Activated naive CD8-positive, alpha-beta T cell treated with anti-CD3 and anti-CD28 coated beads for 36 hours (primary cell): ENCODE data around the gene C16orf89. TPM values are rescaled to one million over a fixed set of nuclear protein-coding genes. Genes with fewer than 3 reads are reported as not detected.
A peak's percentile ranks its signal among the peaks of the same experiment; 100 is the strongest.
"Not testable (repeated sequence)": the region's sequence is repeated elsewhere in the genome, so short reads cannot be mapped to it uniquely, and the experiment has no call there.

Source experiments
- DNase-seq: peaks from one replicate; pipeline ENCODE4 v3.0.0; 2021
- H3K27ac Mint-ChIP-seq: one replicate; pipeline ENCODE4 v1.8.0; 2022; ENCODE audit warnings: mild to moderate bottlenecking, moderate library complexity, mixed read lengths
- H3K27me3 Mint-ChIP-seq: one replicate; pipeline ENCODE4 v1.8.0; 2022; ENCODE audit warnings: mild to moderate bottlenecking, mixed read lengths
- H3K36me3 Mint-ChIP-seq: one replicate; pipeline ENCODE4 v1.8.0; 2021; ENCODE audit warnings: mild to moderate bottlenecking, mixed read lengths
- H3K4me1 Mint-ChIP-seq: one replicate; pipeline ENCODE4 v1.8.0; 2021; ENCODE audit warnings: mixed read lengths
- H3K4me3 Mint-ChIP-seq: one replicate; pipeline ENCODE4 v1.8.0; 2022; ENCODE audit warnings: mild to moderate bottlenecking, moderate library complexity, mixed read lengths
- H3K9me3 Mint-ChIP-seq: one replicate; pipeline ENCODE4 v1.8.0; 2022; ENCODE audit warnings: mixed read lengths
- total RNA-seq, 2 experiments: library from RNA; stranded (reverse); gene quantifications; one replicate each; pipeline ENCODE4 v1.2.3, GENCODE V29; 2021

C16orf89 gene, protein sequence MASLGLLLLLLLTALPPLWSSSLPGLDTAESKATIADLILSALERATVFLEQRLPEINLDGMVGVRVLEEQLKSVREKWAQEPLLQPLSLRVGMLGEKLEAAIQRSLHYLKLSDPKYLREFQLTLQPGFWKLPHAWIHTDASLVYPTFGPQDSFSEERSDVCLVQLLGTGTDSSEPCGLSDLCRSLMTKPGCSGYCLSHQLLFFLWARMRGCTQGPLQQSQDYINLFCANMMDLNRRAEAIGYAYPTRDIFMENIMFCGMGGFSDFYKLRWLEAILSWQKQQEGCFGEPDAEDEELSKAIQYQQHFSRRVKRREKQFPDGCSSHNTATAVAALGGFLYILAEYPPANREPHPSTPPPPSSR
- total RNA-seq, result not detected

DNA sequence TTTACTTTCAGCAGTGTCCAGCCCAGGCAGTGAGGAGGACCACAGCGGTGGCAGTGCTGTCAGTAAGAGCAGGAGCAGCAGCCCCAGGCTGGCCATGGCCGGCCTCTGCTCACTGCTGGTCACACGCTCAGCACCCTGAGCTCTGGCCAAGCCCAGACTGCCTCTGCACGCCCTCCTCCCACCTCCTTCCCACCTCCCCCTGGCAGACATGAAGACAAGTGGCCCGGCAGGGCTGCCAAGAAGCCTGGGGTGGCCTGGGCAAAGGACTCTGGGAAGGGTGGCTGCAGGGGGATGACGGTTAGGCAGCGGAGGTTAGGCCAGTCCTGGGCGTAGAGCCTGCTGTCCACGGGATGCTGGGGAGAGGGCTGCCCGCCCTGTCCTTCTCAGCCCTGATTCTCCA, at the start of gene C16orf89:
TSS of gene C16orf89 (minus strand) at position 144 of the 400 bp plus-strand sequence. CDS start at position 96, 48 bp downstream.
- Mint-ChIP-seq H3K4me1 (peaks cover under 1% of the 10 kb centered on the region), H3K27me3 (no peaks in the 10 kb centered on the region), H3K36me3 (no peaks in the 10 kb centered on the region), H3K27ac (no peak within 1 kb of the TSS), H3K4me3 (no peak within 1 kb of the TSS), H3K9me3 (no peaks in the 10 kb centered on the region)
- DNase-seq, result no peak

DNA sequence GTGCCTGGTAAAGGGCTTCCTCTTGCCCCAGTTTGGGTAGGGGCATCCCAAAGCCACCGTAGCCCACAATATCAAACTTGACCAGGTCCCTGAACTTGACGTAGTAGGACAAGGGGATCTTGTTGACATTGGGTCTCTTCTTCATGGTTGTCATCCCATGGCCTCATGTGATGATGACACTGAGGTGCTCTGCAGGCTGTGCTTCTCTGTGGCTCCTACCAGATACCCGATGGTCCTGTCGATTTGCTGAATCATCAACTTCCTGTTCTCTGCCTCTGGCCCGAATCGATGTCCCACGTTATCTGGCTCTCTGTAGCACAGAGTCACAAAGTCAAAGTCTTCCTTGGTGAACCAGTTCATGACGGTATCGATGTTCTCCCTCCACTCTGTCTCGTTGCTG, 45.2 kb upstream of the C16orf89 start:
- not testable (repeated sequence) for H3K36me3 Mint-ChIP-seq, H3K4me3 Mint-ChIP-seq, DNase-seq, H3K27me3 Mint-ChIP-seq, H3K27ac Mint-ChIP-seq, H3K4me1 Mint-ChIP-seq, H3K9me3 Mint-ChIP-seq

DNA sequence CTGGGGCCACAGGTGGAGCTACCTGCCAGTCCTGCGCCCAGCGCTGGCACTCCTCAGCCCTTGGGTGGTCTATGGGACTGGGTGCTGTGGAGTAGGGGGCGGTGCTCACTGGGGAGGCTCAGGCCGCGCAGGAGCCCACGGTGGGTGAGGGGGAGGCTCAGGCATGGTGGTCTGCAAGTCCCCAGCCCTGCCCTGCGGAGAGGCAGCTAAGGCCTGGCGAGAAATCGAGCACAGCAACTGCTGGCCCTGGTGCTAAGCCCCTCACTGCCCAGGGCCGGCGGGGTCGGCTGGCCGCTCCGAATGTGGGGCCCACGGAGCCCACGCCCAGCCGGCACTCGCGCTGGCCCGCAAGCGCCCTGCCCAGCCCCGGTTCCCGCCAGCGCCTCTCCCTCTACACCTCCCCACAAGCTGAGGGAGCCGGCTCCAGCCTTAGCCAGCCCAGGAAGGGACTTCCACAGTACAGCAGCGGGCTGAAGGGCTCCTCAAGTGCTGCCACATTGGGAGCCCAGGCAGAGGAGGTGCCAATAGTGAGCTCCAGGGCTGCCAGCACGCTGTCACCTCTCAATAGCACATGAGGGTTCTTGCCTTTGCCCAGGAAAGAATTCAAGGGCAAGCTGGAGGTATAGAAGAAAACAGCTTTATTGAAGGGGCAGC, 42.9 kb upstream of the C16orf89 start:
- Mint-ChIP-seq H3K4me3 (no peak overlapping the region), H3K9me3 (no peaks in the 10 kb centered on the region), H3K4me1 (no peaks in the 10 kb centered on the region), H3K27me3 (peaks cover 9% of the 10 kb centered on the region), H3K27ac (no peak overlapping the region), H3K36me3 (no peaks in the 10 kb centered on the region)
- DNase-seq, result no peak

DNA sequence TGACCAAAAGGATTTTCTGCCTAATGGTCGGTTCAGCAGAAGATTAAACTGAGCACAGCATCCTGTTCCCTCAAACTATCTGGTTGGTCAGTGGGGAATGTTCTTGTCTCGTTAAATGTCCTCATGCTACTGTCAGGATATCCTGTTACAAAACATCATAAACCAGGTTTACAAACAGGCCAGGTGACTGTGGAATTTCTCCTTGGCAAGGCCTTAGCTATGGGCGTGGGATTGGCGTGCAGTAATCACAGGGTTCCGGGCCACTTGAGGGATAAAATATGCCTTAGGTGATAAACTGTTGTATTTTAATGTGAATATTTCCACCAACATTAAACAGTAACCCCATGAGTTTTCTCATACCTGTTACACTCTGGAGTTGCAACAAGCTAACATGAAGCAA, 39.3 kb upstream of the C16orf89 start:
- H3K4me3 Mint-ChIP-seq, H3K9me3 Mint-ChIP-seq, H3K36me3 Mint-ChIP-seq, H3K4me1 Mint-ChIP-seq, H3K27ac Mint-ChIP-seq, DNase-seq, H3K27me3 Mint-ChIP-seq: not testable (repeated sequence)

DNA sequence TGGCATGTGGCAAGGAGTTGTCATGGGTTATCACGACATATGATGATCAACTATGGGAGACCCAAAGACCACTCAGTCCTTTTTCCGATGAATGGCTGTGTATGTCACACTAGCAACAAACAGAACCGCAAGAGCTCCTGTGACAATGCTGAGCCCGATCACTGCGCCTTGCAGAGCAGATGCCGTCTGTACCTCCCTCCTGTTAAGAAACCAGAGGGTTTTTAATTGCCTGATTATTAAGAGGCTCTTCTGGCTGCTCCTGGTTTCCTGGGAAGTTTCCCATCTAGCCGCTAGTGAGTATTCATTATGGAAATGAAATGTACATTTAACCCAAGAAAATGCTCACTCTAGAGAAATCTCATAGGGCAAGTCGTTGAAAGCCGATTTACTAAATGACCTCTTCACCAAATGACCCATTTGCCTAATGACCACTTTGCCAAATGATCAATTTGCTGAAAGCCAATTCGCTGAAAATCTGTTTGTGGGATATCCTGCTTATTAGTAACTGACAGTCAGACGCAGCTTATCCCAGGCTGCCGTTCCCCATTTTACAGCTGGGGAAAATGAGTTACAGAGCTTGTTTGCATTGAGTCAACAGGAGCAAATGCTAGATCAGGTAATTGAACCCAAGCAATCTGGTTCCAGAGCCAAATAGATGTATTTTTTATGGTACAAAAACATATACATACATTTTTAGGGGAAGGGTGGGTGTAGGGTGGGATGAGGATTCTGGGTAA, 37.7 kb upstream of the C16orf89 start:
- not testable (repeated sequence) for H3K4me1 Mint-ChIP-seq, H3K36me3 Mint-ChIP-seq, H3K9me3 Mint-ChIP-seq, H3K27ac Mint-ChIP-seq, H3K27me3 Mint-ChIP-seq, DNase-seq, H3K4me3 Mint-ChIP-seq

DNA sequence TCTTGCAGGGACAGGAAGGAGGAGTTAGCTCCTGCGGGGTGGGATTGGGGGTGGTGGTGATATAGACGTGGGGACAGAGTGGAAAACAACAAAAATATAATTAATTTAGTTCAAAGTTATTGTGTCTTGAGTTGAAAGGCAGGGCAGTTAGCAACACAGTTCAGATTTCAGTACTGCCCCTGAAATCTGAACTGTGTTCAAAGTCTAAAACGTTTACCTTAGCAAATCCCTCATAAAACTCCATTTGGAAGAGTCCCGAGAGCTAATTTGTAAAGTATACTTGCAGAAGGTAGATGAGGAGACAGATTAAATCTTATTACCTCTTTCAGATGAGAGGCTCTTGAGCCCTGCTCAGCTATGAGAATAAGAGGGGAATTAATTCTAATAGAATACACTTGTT, 33.4 kb upstream of the C16orf89 start:
- not testable (repeated sequence) for H3K27ac Mint-ChIP-seq, H3K27me3 Mint-ChIP-seq, H3K9me3 Mint-ChIP-seq, DNase-seq, H3K36me3 Mint-ChIP-seq
- peak overlapping the region; percentile 87 for H3K4me3 Mint-ChIP-seq
- H3K4me1 Mint-ChIP-seq, result peaks cover 18% of the 10 kb centered on the region

DNA sequence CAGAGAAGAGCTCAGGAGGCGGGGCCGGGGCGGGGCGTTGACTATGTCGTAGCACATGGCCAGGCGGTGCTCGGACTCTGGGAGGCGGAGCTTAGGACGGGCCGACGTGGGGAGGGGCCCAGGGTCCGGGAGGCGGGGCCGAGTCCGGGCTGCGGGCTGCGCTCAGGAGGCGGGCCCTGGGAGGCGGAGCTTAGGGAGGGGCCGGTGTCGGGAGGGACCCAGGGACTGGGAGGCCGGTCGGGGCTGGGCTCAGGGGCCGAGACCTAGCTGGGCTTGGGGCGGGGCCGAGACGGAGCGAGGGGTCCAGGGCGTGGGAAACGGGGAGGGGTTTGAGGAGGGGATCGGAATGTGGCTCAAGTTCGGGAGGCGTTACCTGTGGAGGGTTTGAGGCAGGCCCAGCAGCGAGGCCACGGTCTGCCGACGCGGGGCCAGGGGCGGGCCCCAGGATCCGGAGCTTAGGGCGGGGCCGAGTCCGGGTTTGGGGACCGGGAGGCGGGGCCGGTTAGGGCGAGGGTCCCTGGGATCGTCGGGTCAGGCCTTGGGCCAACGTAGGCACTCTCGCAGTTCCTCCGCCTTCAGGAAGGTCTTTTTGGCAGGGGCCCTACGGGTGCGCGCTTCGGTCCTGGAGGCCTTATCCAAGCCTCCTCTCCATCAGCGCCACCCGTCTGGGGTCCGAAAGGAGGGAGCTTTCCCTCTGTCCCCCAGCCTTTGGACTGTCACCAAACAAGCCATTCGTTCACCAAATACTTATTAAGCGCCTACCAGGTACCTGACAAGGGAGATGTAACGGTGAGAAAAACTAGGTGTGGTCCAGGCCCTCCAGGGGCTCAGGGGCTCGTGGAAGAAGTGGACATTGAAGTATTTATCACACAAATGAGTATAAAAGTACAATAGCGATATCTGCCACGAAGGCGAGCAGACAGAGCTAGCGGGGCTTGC, 32.7 kb upstream of the C16orf89 start:
- Mint-ChIP-seq H3K27ac (peak overlapping the region; percentile 91), H3K4me1 (peaks cover 18% of the 10 kb centered on the region), H3K4me3 (peak overlapping the region; percentile 87)
- H3K27me3 Mint-ChIP-seq, H3K9me3 Mint-ChIP-seq, H3K36me3 Mint-ChIP-seq: not testable (repeated sequence)
- peak; percentile 76 for DNase-seq

DNA sequence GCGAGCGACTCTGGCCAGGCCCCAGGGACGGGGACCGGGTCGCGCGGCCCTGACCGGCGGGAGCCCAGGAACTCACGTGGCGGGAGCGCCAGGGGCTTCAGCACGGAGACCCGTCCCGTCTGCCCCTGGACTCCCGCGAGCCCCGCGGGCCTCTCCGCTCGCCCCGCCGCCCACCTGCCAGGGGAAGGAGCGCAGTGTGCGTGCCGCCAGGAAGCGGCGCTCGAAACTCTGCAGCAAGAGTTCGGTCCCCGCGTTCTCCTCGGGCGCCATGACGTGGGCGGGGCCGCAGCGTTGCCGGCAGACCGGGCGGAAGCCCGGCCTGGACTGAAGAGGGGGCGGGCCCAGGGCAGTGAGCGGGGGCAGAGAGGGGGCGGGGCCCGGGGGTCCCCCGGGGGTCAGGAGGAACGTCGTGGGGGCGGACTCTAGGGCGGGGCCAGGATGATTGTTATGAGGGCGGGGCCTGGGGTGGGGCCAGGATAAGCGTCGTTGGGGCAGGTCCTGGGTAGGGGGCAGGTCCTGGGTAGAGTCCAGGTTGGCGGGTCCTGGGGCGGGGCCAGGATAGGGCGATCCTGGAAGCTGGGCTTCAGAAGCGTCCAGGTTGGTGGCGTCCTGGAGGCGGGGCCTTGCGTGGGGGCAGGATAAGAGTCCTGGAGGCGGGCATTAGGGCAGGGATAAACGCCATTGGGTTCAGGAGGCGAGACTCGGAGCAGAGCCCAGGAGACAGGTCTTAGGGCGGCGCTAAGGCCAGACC, 31.9 kb upstream of the C16orf89 start, which contains the start of gene EEF2KMT:
TSS of gene EEF2KMT (minus strand) at position 326 of the 751 bp plus-strand sequence. CDS start at position 270, 56 bp downstream.
- not testable (repeated sequence) for H3K9me3 Mint-ChIP-seq, H3K36me3 Mint-ChIP-seq, H3K27me3 Mint-ChIP-seq
- H3K4me3 Mint-ChIP-seq, result peak within 1 kb of the TSS; percentile 87
- peak within 1 kb of the TSS; percentile 91 for H3K27ac Mint-ChIP-seq
- peaks cover 18% of the 10 kb centered on the region for H3K4me1 Mint-ChIP-seq
- peak; percentile 97 for DNase-seq

DNA sequence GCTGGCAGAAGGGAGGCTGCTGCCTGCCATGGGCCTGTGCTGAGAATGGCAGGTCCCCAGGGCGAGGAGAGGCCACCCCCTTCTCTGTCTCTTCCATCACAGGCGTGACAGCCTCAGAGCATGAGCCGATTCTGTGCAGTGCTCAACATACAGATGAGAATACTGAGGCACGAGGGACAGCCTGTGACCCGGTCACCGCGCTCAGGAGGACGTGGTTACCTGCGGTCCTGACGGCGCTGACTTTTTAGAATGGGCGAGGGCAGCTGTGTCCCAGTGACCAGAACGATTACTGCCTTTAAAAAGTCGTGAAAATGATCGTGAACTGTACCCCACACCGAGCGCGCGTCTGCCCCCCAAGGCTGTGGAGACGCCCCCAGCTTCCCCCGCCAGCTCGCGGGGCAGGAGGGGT, 31.3 kb upstream of the C16orf89 start:
- H3K27ac Mint-ChIP-seq, result peak overlapping the region; percentile 90
- H3K9me3 Mint-ChIP-seq, H3K27me3 Mint-ChIP-seq, H3K36me3 Mint-ChIP-seq: not testable (repeated sequence)
- DNase-seq, result peak; percentile 47
- peaks cover 22% of the 10 kb centered on the region for H3K4me1 Mint-ChIP-seq
- peak overlapping the region; percentile 87 for H3K4me3 Mint-ChIP-seq

DNA sequence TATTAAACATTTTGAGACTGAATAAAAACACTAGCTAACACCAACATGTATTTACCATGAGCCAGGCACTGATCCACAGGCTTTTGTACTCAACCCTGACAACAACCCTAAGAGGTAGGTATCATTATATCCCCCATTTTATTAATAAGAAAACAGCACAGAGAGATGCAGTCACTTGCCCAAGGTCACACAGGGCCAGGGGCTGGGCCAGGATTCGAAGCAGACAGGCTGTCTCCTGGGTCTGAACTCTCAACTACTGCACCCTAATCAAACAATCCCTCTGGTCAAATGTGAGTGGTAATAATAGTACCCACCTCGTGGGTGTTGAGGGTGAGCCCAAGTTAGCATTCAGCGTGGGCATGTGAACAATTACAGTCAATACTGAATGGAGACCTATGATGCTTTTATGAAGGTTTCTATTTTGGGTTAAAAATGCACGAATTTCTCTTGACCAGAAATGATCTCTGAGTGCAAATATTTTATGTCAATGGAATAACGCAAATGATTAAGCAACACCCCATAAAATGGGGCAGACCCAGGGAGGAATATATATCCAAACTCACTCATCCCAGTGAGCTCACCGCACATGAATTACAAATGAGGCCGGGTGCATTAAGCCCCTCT, 30.8 kb upstream of the C16orf89 start:
- not testable (repeated sequence) for H3K27me3 Mint-ChIP-seq, DNase-seq

DNA sequence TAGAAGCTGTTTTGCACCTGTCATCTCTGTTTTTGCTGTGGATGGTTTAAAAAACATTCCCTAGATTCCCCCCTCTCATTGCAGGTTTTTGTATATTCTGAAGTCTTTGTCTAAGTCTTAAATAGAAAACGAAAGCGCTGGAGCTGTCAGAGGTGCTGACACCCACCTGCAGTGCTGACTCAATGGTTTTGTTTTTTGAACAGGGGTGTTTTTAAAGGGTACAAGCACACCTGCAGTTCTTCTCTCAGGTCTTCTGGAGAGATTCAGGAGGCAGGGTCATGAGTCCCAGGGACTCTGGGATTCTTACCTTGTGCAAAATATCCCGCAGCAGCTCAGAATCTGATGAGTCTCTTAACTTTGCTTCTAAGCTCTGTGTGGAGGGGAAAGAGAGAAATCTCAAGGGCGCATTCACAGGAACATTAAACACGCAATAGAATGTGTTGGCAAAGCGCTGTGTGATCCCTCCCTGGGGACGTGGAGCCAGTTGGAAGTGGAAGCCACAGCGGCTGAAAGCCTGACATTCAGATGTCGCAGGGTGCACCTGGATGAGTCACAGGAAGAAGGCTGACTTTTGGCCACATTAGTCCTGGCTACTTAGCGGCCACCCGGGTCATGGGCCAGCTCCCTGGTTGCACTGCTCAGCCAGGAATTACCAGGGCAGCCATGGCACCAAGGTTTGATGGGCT, 29.5 kb upstream of the C16orf89 start:
- H3K4me1 Mint-ChIP-seq, result peaks cover 24% of the 10 kb centered on the region
- not testable (repeated sequence) for H3K27me3 Mint-ChIP-seq, H3K9me3 Mint-ChIP-seq, H3K36me3 Mint-ChIP-seq, DNase-seq, H3K27ac Mint-ChIP-seq
- peak overlapping the region; percentile 34 for H3K4me3 Mint-ChIP-seq

More for the DNA sequence above, 30.8 kb upstream of the C16orf89 start:
- peak overlapping the region; percentile 87 for H3K4me3 Mint-ChIP-seq
- peaks cover 24% of the 10 kb centered on the region for H3K4me1 Mint-ChIP-seq
- H3K27ac Mint-ChIP-seq, result peak overlapping the region; percentile 90
- not testable (repeated sequence) for H3K9me3 Mint-ChIP-seq, H3K36me3 Mint-ChIP-seq

DNA sequence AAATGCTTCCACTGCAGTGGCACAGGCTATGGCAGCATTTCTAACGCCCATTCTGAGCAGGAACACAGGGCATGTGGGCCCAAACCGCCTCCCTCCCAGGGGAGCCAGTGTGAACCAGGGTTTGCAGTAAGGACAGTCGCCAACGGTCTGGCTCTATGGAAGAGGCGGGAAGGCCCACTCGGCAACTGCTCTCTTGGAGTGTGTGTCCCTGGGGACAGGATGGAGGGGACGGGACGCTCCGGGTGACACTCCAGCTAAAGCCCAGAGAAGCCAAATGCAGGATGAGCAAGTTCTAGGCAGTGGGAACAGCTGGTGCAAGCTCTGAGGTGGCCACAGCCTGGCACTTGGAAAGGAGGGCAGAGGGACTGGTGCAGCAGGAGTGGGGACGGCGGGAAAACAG, 28.0 kb upstream of the C16orf89 start:
- H3K27ac Mint-ChIP-seq, H3K9me3 Mint-ChIP-seq, H3K27me3 Mint-ChIP-seq, DNase-seq, H3K4me3 Mint-ChIP-seq, H3K36me3 Mint-ChIP-seq: not testable (repeated sequence)
- H3K4me1 Mint-ChIP-seq, result peaks cover 22% of the 10 kb centered on the region

DNA sequence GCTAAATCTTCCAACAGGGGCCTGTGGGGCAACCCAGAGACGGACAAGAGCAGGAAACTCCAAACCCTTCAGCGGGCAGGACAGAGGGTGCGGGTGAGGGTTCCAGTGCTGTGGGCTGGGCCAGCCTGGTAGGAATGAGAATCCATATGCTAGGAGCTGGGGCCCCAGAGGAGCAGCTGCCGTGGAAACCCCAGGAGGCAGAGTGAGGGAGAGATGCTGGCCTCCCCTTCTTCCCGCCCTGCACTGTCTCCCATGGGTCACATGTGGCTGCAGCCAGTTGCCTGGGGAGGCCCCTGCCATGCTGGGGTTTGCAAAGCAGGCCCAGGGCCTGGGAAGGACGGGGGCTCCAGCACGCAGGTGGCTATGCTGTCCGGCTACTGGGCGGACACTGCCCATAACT, 27.3 kb upstream of the C16orf89 start:
- H3K27ac Mint-ChIP-seq, H3K4me3 Mint-ChIP-seq, H3K27me3 Mint-ChIP-seq, DNase-seq, H3K9me3 Mint-ChIP-seq, H3K36me3 Mint-ChIP-seq: not testable (repeated sequence)
- H3K4me1 Mint-ChIP-seq, result peaks cover 22% of the 10 kb centered on the region
